22Rv1 (cell line): Measurements from ENCODE around the gene EFNB2.

Experiments used
- H3K27ac ChIP-seq: fragments of 450-650 bp; 2 replicates; pipeline ENCODE4 v1.5.1; 2017
- ZFX ChIP-seq: fragments of 450-650 bp; IDR thresholded peaks from 2 replicates; pipeline ENCODE4 v1.6.1; 2017; ENCODE audit warnings: antibody characterized with exemption, borderline replicate concordance
- TF ChIP-seq, protein P1 (sequence below): fragments of 450-650 bp; IDR thresholded peaks from 2 replicates; pipeline ENCODE4 v1.5.1; 2017; ENCODE audit warnings: mild to moderate bottlenecking

EFNB2 gene

DNA sequence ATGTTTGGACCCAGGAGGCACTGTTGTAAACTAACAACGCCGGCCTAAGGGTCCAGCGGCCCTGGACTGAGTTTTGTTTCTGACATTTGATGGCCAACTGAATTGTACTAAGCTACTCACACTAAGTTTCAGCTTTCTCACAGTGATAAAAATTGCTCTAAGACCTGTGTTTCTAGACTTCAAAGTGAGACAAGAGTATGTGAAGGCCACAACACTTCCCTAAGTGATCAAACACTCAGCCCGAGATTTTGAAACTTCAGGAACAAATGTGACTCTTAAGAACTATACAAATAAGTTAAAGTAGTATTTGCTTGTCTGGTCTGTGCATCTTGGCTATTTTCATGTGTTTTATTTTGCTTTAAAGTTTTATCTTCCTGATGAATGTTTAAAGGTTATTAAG, 30.2 kb downstream of the EFNB2 start:
- no peak for TF ChIP-seq ZFX
- TF ChIP-seq, protein P1, sequence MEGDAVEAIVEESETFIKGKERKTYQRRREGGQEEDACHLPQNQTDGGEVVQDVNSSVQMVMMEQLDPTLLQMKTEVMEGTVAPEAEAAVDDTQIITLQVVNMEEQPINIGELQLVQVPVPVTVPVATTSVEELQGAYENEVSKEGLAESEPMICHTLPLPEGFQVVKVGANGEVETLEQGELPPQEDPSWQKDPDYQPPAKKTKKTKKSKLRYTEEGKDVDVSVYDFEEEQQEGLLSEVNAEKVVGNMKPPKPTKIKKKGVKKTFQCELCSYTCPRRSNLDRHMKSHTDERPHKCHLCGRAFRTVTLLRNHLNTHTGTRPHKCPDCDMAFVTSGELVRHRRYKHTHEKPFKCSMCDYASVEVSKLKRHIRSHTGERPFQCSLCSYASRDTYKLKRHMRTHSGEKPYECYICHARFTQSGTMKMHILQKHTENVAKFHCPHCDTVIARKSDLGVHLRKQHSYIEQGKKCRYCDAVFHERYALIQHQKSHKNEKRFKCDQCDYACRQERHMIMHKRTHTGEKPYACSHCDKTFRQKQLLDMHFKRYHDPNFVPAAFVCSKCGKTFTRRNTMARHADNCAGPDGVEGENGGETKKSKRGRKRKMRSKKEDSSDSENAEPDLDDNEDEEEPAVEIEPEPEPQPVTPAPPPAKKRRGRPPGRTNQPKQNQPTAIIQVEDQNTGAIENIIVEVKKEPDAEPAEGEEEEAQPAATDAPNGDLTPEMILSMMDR: no peak
- no peak overlapping the region for H3K27ac ChIP-seq

DNA sequence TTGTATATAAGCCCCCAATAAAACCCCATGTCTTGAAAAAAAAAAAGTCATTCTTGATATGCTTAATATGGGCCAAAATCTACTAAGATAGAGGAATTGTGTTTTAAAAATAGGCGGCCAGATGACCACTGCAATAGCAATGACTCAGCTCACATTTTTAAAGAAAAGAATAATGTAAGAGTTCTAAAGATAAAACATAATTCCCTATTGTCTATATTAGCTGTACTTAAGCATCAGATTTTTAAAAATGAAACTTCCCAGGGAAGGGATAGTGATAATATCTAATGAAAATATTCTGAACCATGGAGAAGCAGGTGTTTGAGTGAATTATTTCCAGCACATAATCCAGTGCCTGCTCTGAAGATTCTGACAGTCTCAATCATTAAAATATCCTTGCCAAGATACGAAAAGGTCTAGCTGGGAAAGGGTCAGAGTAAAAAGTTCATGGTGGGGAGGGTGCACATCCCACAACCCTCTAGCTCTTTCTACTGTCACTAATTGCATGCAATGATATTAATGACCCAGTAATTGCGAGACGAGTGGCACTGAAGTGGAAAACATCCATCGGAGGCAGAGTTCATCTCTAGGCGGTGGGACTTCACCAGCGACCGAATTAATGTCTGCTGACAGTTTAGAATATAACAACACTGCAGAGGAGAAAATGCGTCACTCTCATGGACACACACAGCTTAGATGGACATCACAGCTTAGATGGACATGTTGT, 31.6 kb downstream of the EFNB2 start:
- H3K27ac ChIP-seq: no peak overlapping the region
- TF ChIP-seq, protein P1: no peak
- TF ChIP-seq ZFX: no peak

- no peak for TF ChIP-seq ZFX
- H3K27ac ChIP-seq: no peak overlapping the region
Measured at GRCh38 chr13:106503272-106503671, 32.2 kb downstream of the EFNB2 start.

DNA sequence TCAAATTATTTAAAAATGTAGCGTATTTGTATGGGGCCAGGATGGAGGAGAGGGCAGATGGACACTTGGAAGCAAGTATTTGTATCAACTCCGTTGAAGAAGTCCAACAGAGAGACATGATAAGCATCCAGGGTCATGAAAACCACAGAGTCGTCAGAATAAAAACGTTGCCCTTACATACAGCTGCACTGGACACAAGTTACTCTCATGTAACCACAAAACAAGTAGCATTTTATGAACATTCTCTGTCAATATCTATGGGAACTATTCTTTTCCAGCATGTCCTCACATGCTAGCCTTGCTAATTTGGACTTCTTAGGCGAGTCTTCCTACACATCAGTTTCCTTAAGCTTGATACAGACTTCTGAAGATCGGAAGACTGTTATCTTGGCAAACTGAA, 35.0 kb downstream of the EFNB2 start:
- no peak overlapping the region for H3K27ac ChIP-seq
- TF ChIP-seq ZFX: no peak
- TF ChIP-seq, protein P1: no peak

- TF ChIP-seq, protein P1: no peak
- TF ChIP-seq ZFX: no peak
- H3K27ac ChIP-seq: no peak overlapping the region
Measured at GRCh38 chr13:106499896-106500295, 35.6 kb downstream of the EFNB2 start.

- TF ChIP-seq, protein P1: no peak
- TF ChIP-seq ZFX: no peak
- no peak overlapping the region for H3K27ac ChIP-seq
Measured at GRCh38 chr13:106499113-106499512, 36.3 kb downstream of the EFNB2 start.

- TF ChIP-seq, protein P1: no peak
- TF ChIP-seq ZFX: no peak
- no peak overlapping the region for H3K27ac ChIP-seq
Measured at GRCh38 chr13:106498571-106498970, 36.9 kb downstream of the EFNB2 start.

GRCh38 chr13:106498158-106498557, 37.3 kb downstream of the EFNB2 start:
- no peak overlapping the region for H3K27ac ChIP-seq
- no peak for TF ChIP-seq ZFX
- TF ChIP-seq, protein P1: no peak
